HEK293T (cell line): ENCODE results near the gene CALHM3.

Experiments used
- CTCF ChIA-PET: fragments of 350-600 bp; formaldehyde crosslinking; extraction: SDS; loops from one replicate; lab custom pipeline; 2021; ENCODE audit warnings: antibody characterized with exemption, inconsistent platforms; lab: Yijun Ruan, JAX
- POLR2A ChIA-PET: fragments of 350-600 bp; formaldehyde crosslinking; extraction: SDS; loops from one replicate; lab custom pipeline; 2020; ENCODE audit warnings: antibody characterized with exemption, inconsistent platforms; lab: Yijun Ruan, JAX
- DNase-seq: peaks from one replicate; pipeline ENCODE4 v3.0.0; 2012; ENCODE audit warnings: mixed read lengths; ENCODE audit errors: extremely low spot score
- ARNT ChIP-seq: fragments of 450-650 bp; IDR thresholded peaks from 2 replicates; pipeline ENCODE4 v1.6.1; 2017; ENCODE audit warnings: mild to moderate bottlenecking
- CTBP1 ChIP-seq: fragments of 450-650 bp; IDR thresholded peaks from 2 replicates; pipeline ENCODE4 v1.6.1; 2016; ENCODE audit warnings: borderline replicate concordance
- ELF4 ChIP-seq: fragments of 450-650 bp; IDR thresholded peaks from 2 replicates; pipeline ENCODE4 v1.6.1; 2017; ENCODE audit warnings: antibody characterized with exemption
- FOXK2 ChIP-seq: fragments of 450-650 bp; IDR thresholded peaks from 2 replicates; pipeline ENCODE4 v1.6.1; 2016; ENCODE audit warnings: mild to moderate bottlenecking
- HDGF ChIP-seq: fragments of 450-650 bp; IDR thresholded peaks from 2 replicates; pipeline ENCODE4 v1.6.1; 2017; ENCODE audit warnings: antibody characterized with exemption, borderline replicate concordance
- PKNOX1 ChIP-seq: fragments of 450-650 bp; IDR thresholded peaks from 2 replicates; pipeline ENCODE4 v1.6.1; 2016
- SP1 ChIP-seq: fragments of 450-650 bp; IDR thresholded peaks from 2 replicates; pipeline ENCODE4 v1.6.1; 2017
- SUZ12 ChIP-seq: fragments of 450-650 bp; IDR thresholded peaks from 2 replicates; pipeline ENCODE4 v1.6.1; 2016; ENCODE audit warnings: mild to moderate bottlenecking
- ZNF384 ChIP-seq: fragments of 450-650 bp; IDR thresholded peaks from 2 replicates; pipeline ENCODE4 v1.6.1; 2016

CALHM3 gene

GRCh38 chr10:103423748-103424147 lies 55.3 kb downstream of the CALHM3 start:
- TF ChIP-seq SUZ12 (no peak), FOXK2 (no peak), ARNT (no peak), SP1 (no peak), CTBP1 (no peak), ELF4 (no peak), HDGF (no peak), PKNOX1 (no peak), ZNF384 (no peak)
- ChIA-PET POLR2A (no interaction called here), CTCF (no interaction called here)
- DNase-seq = no peak
